GM23338 (cell line): ENCODE results near the gene MAP2K6. TPM values are rescaled to one million over a fixed set of nuclear protein-coding genes. Genes with fewer than 3 reads are reported as not detected.

Experiments used
- ATAC-seq: fragments of 200-7000 bp; cut with Tn5 transposase; 3 replicates; pipeline ENCODE4 v1.9.1; 2020
- DNase-seq: peaks from one replicate; pipeline ENCODE4 v3.0.0-alpha.2; 2015; ENCODE audit warnings: low spot score
- H2AFZ ChIP-seq: fragments of 200-600 bp; sonication (generic); 2 replicates; pipeline ENCODE4 v1.8.0; 2016; ENCODE audit warnings: antibody characterized with exemption, mild to moderate bottlenecking, moderate library complexity
- H3F3A ChIP-seq: fragments of 200-600 bp; sonication (generic); replicated peaks from 2 replicates; pipeline ENCODE4 v1.8.0; 2017; ENCODE audit warnings: antibody characterized with exemption, mixed run types, low read depth
- H3K27ac ChIP-seq: fragments of 200-600 bp; sonication (generic); 2 replicates; pipeline ENCODE4 v1.6.1; 2016; ENCODE audit warnings: low read depth
- H3K27me3 ChIP-seq: fragments of 200-600 bp; sonication (generic); 2 replicates; pipeline ENCODE4 v1.8.0; 2016; ENCODE audit warnings: mild to moderate bottlenecking, mixed run types, moderate library complexity; ENCODE audit not compliant: insufficient read depth
- H3K36me3 ChIP-seq: fragments of 200-600 bp; sonication (generic); 2 replicates; pipeline ENCODE4 v1.8.0; 2016; ENCODE audit warnings: mild to moderate bottlenecking; ENCODE audit not compliant: insufficient read depth
- H3K4me1 ChIP-seq: fragments of 200-600 bp; sonication (generic); 2 replicates; pipeline ENCODE4 v1.8.0; 2016; ENCODE audit warnings: mild to moderate bottlenecking, moderate library complexity; ENCODE audit not compliant: insufficient read depth
- H3K4me2 ChIP-seq: fragments of 200-600 bp; sonication (generic); 2 replicates; pipeline ENCODE4 v1.7.1; 2017; ENCODE audit warnings: mixed run types
- H3K4me3 ChIP-seq: fragments of 200-600 bp; sonication (generic); 2 replicates; pipeline ENCODE4 v1.6.1; 2016; ENCODE audit warnings: mixed run types
- H3K79me2 ChIP-seq: fragments of 200-600 bp; sonication (generic); replicated peaks from 2 replicates; pipeline ENCODE4 v1.8.0; 2017; ENCODE audit warnings: mild to moderate bottlenecking; ENCODE audit not compliant: insufficient read depth
- H3K9me2 ChIP-seq: fragments of 200-600 bp; sonication (generic); 2 replicates; pipeline ENCODE4 v1.8.0; 2017; ENCODE audit not compliant: insufficient read depth
- H4K20me1 ChIP-seq: fragments of 200-600 bp; sonication (generic); replicated peaks from 2 replicates; pipeline ENCODE4 v1.8.0; 2017; ENCODE audit warnings: mild to moderate bottlenecking; ENCODE audit not compliant: insufficient read depth
- H3K27ac Mint-ChIP-seq: 2 replicates; pipeline ENCODE4 v1.8.0; 2020; ENCODE audit warnings: inconsistent platforms, mild to moderate bottlenecking, moderate library complexity, mixed read lengths
- H3K27me3 Mint-ChIP-seq: 3 replicates; pipeline ENCODE4 v1.8.0; 2022; ENCODE audit warnings: low read depth, mild to moderate bottlenecking, moderate library complexity, mixed read lengths, inconsistent platforms; ENCODE audit not compliant: insufficient read depth, poor library complexity
- H3K36me3 Mint-ChIP-seq: 3 replicates; pipeline ENCODE4 v1.8.0; 2021; ENCODE audit warnings: low read depth, mild to moderate bottlenecking, inconsistent platforms, moderate library complexity, mixed read lengths
- H3K4me1 Mint-ChIP-seq: 3 replicates; pipeline ENCODE4 v1.8.0; 2020; ENCODE audit warnings: mild to moderate bottlenecking, inconsistent platforms, mixed read lengths
- H3K4me3 Mint-ChIP-seq: 3 replicates; pipeline ENCODE4 v1.8.0; 2021; ENCODE audit warnings: moderate library complexity, mild to moderate bottlenecking, inconsistent platforms, mixed read lengths
- H3K9me3 Mint-ChIP-seq: 3 replicates; pipeline ENCODE4 v1.8.0; 2020; ENCODE audit warnings: moderate library complexity, mild to moderate bottlenecking, inconsistent platforms, mixed read lengths
- EZH2 ChIP-seq: fragments of 200-600 bp; sonication (generic); IDR thresholded peaks from one replicate; pipeline ENCODE4 v1.8.0; 2017; ENCODE audit warnings: antibody characterized with exemption, mild to moderate bottlenecking, low read depth; ENCODE audit not compliant: unreplicated experiment
- EZH2phosphoT487 ChIP-seq: fragments of 200-600 bp; sonication (generic); IDR thresholded peaks from one replicate; pipeline ENCODE4 v1.8.1; 2018; ENCODE audit warnings: antibody characterized with exemption; ENCODE audit not compliant: unreplicated experiment
- POLR2AphosphoS5 ChIP-seq: IDR thresholded peaks from 2 replicates; pipeline ENCODE4 v1.6.1; 2016; ENCODE audit warnings: antibody characterized with exemption, low read depth
- STAT1 ChIP-seq: IDR thresholded peaks from one replicate; pipeline ENCODE4 v1.6.1; 2016; ENCODE audit warnings: antibody characterized with exemption; ENCODE audit not compliant: unreplicated experiment
- polyA plus RNA-seq: library from polyadenylated mRNA; unstranded; fragments of >200 nt; fragmentation: Nextera tagmentation; extraction: Ambion mirVana; gene quantifications from 2 replicates; pipeline ENCODE4 v1.2.1, GENCODE V29; 2016
- total RNA-seq: library from RNA; depleted of rRNA; stranded (reverse); fragments of >200 nt; shearing (Covaris generic); gene quantifications from 2 replicates; pipeline ENCODE4 v1.2.3, GENCODE V29; 2014
- TF ChIP-seq, protein P1 (sequence below), 2 experiments: fragments of 200-600 bp in 1 of 2; sonication (generic) in 1 of 2; conservative IDR thresholded peaks; 2 replicates each; pipeline versions ENCODE4 v1.5.1 to v1.6.1; 2016 to 2017; ENCODE audit warnings: antibody characterized with exemption in 2 of 2, low read depth in 2 of 2, mild to moderate bottlenecking in 2 of 2, moderate library complexity in 1 of 2
- TF ChIP-seq, protein P2 (sequence below): fragments of 250-450 bp; sonication (Bioruptor Pico); IDR thresholded peaks from 2 replicates; pipeline ENCODE4 v1.5.0; 2020; ENCODE audit warnings: mild to moderate bottlenecking, moderate library complexity

MAP2K6 gene
- total and polyA plus RNA-seq, 2 experiments from 2014 or later = 26.3 to 31.1 TPM

DNA sequence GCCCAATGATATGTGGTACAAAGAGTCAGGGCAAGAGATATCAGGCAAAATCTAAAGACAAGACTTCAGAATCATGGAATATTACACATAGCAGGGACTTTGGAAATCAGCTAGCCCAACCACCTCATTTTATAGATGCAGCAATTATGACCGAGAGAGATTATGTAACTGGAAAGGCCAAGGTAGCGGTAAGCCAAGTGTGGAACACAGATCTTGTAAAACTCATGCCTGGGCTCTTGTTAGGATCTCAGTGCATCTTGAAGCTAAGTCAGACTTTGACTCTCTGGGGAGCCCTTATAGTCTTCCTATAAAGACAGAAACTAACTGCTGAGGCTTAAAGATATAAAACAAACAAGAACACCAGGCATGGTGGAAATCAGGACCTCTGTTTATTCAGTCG lies 18.6 kb downstream of the MAP2K6 start:
- H3K27ac Mint-ChIP-seq = no peak overlapping the region
- no peaks in the 10 kb centered on the region; the same call in 2 of the 3 replicates for H3K36me3 Mint-ChIP-seq
- no peaks in the 10 kb centered on the region for H3K9me3 Mint-ChIP-seq
- H3K27me3 ChIP-seq = no peaks in the 10 kb centered on the region
- no peaks in the 10 kb centered on the region for H4K20me1 ChIP-seq
- no peak for DNase-seq
- no peak overlapping the region for H2AFZ ChIP-seq
- no peak overlapping the region for H3K4me3 ChIP-seq
- no peaks in the 10 kb centered on the region for H3K36me3 ChIP-seq
- peaks cover 5% of the 10 kb centered on the region for H3K27me3 Mint-ChIP-seq
- no peak overlapping the region for H3K27ac ChIP-seq
- ATAC-seq = no peak
- H3K9me2 ChIP-seq = no peaks in the 10 kb centered on the region
- no peak overlapping the region for H3K4me2 ChIP-seq
- peaks cover 67% of the 10 kb centered on the region for H3K4me1 Mint-ChIP-seq
- peaks cover 73% of the 10 kb centered on the region for H3K4me1 ChIP-seq
- peaks cover 84% of the 10 kb centered on the region for H3K79me2 ChIP-seq
- H3K4me3 Mint-ChIP-seq = no peak overlapping the region
- no peaks in the 10 kb centered on the region for H3F3A ChIP-seq
- TF ChIP-seq, protein P1, sequence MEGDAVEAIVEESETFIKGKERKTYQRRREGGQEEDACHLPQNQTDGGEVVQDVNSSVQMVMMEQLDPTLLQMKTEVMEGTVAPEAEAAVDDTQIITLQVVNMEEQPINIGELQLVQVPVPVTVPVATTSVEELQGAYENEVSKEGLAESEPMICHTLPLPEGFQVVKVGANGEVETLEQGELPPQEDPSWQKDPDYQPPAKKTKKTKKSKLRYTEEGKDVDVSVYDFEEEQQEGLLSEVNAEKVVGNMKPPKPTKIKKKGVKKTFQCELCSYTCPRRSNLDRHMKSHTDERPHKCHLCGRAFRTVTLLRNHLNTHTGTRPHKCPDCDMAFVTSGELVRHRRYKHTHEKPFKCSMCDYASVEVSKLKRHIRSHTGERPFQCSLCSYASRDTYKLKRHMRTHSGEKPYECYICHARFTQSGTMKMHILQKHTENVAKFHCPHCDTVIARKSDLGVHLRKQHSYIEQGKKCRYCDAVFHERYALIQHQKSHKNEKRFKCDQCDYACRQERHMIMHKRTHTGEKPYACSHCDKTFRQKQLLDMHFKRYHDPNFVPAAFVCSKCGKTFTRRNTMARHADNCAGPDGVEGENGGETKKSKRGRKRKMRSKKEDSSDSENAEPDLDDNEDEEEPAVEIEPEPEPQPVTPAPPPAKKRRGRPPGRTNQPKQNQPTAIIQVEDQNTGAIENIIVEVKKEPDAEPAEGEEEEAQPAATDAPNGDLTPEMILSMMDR (conservative IDR thresholded peaks at IDR 0.05; ENCODE audit: low read depth in 2 of 2) = no peak
- no peak for TF ChIP-seq POLR2AphosphoS5
- TF ChIP-seq EZH2phosphoT487 = no peak

DNA sequence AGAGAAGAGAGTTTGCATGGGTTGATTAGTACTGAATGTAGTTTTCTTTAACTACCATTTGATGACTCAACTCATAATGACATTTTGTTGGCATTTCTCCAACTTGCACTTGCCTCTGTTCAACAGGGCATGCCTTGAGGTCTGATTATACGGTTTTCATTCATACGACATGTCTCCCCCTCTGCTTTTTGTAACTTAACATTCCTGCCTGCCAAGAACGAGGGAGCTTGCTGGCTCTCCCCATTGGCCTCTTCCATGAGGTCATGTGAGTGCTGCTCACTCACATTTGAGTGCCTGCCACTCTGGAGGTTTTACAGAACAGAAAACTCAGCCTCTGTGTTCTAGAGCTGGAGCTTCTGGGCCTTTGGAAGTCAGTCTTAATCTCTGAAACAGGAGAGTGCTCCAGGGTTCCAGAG lies 19.7 kb downstream of the MAP2K6 start:
- ATAC-seq (no peak), DNase-seq (no peak)
- no peak overlapping the region for H3K4me3 Mint-ChIP-seq
- peaks cover 3% of the 10 kb centered on the region; the same call in 1 of the 3 replicates for H3K36me3 Mint-ChIP-seq
- H2AFZ ChIP-seq = no peak overlapping the region
- peaks cover 59% of the 10 kb centered on the region for H3K4me1 Mint-ChIP-seq
- H3K27me3 ChIP-seq = no peaks in the 10 kb centered on the region
- H3K4me3 ChIP-seq = no peak overlapping the region
- peak overlapping the region; percentile 63; the same call in 1 of the 2 replicates for H3K4me2 ChIP-seq
- H4K20me1 ChIP-seq = no peaks in the 10 kb centered on the region
- H3K9me2 ChIP-seq = peaks cover 5% of the 10 kb centered on the region; the same call in 1 of the 2 replicates
- H3K36me3 ChIP-seq = no peaks in the 10 kb centered on the region
- no peak for TF ChIP-seq POLR2AphosphoS5
- no peak for TF ChIP-seq EZH2
- TF ChIP-seq, protein P1 (conservative IDR thresholded peaks at IDR 0.05; ENCODE audit: low read depth in 2 of 2) = no peak
- TF ChIP-seq, protein P2, sequence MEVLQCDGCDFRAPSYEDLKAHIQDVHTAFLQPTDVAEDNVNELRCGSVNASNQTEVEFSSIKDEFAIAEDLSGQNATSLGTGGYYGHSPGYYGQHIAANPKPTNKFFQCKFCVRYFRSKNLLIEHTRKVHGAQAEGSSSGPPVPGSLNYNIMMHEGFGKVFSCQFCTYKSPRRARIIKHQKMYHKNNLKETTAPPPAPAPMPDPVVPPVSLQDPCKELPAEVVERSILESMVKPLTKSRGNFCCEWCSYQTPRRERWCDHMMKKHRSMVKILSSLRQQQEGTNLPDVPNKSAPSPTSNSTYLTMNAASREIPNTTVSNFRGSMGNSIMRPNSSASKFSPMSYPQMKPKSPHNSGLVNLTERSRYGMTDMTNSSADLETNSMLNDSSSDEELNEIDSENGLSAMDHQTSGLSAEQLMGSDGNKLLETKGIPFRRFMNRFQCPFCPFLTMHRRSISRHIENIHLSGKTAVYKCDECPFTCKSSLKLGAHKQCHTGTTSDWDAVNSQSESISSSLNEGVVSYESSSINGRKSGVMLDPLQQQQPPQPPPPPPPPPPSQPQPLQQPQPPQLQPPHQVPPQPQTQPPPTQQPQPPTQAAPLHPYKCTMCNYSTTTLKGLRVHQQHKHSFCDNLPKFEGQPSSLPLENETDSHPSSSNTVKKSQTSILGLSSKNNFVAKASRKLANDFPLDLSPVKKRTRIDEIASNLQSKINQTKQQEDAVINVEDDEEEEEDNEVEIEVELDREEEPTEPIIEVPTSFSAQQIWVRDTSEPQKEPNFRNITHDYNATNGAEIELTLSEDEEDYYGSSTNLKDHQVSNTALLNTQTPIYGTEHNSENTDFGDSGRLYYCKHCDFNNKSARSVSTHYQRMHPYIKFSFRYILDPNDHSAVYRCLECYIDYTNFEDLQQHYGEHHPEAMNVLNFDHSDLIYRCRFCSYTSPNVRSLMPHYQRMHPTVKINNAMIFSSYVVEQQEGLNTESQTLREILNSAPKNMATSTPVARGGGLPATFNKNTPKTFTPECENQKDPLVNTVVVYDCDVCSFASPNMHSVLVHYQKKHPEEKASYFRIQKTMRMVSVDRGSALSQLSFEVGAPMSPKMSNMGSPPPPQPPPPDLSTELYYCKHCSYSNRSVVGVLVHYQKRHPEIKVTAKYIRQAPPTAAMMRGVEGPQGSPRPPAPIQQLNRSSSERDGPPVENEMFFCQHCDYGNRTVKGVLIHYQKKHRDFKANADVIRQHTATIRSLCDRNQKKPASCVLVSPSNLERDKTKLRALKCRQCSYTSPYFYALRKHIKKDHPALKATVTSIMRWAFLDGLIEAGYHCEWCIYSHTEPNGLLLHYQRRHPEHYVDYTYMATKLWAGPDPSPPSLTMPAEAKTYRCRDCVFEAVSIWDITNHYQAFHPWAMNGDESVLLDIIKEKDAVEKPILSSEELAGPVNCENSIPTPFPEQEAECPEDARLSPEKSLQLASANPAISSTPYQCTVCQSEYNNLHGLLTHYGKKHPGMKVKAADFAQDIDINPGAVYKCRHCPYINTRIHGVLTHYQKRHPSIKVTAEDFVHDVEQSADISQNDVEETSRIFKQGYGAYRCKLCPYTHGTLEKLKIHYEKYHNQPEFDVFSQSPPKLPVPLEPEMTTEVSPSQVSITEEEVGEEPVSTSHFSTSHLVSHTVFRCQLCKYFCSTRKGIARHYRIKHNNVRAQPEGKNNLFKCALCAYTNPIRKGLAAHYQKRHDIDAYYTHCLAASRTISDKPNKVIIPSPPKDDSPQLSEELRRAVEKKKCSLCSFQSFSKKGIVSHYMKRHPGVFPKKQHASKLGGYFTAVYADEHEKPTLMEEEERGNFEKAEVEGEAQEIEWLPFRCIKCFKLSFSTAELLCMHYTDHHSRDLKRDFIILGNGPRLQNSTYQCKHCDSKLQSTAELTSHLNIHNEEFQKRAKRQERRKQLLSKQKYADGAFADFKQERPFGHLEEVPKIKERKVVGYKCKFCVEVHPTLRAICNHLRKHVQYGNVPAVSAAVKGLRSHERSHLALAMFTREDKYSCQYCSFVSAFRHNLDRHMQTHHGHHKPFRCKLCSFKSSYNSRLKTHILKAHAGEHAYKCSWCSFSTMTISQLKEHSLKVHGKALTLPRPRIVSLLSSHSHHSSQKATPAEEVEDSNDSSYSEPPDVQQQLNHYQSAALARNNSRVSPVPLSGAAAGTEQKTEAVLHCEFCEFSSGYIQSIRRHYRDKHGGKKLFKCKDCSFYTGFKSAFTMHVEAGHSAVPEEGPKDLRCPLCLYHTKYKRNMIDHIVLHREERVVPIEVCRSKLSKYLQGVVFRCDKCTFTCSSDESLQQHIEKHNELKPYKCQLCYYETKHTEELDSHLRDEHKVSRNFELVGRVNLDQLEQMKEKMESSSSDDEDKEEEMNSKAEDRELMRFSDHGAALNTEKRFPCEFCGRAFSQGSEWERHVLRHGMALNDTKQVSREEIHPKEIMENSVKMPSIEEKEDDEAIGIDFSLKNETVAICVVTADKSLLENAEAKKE (CRISPR knock-in tag) = no peak
- no peak for TF ChIP-seq EZH2phosphoT487
- no peak for TF ChIP-seq STAT1
- no peaks in the 10 kb centered on the region for H3K9me3 Mint-ChIP-seq
- peaks cover 5% of the 10 kb centered on the region for H3K27me3 Mint-ChIP-seq
- no peaks in the 10 kb centered on the region for H3F3A ChIP-seq
- H3K4me1 ChIP-seq = peaks cover 69% of the 10 kb centered on the region
- peak overlapping the region; percentile 97 for H3K27ac ChIP-seq
- H3K79me2 ChIP-seq = peaks cover 86% of the 10 kb centered on the region
- 0 out of 2 replicates have a peak overlapping the region, but pooled peaks have one; percentile 54 for H3K27ac Mint-ChIP-seq
